Cardiac muscle cell (in vitro differentiated cells and primary cell): ENCODE results near the gene DAB2IP. TPM values are rescaled to one million over a fixed set of nuclear protein-coding genes. Genes with fewer than 3 reads are reported as not detected.

Source experiments
- DNase-seq, 2 donors: peaks; one replicate each; pipeline versions ENCODE4 v3.0.0 to v3.0.0-alpha.2; 2010 to 2017; ENCODE audit warnings: low read depth in 1 of 2, low spot score in 1 of 2
- H3K27ac ChIP-seq: fragments of 200-600 bp; sonication (generic); 2 replicates; pipeline ENCODE4 v1.5.1; 2016
- H3K27me3 ChIP-seq: fragments of 200-600 bp; sonication (generic); 2 replicates; pipeline ENCODE4 v1.6.0; 2016; ENCODE audit warnings: control low read depth
- H3K36me3 ChIP-seq: fragments of 200-600 bp; sonication (generic); 2 replicates; pipeline ENCODE4 v1.5.1; 2016; ENCODE audit warnings: control low read depth
- H3K4me1 ChIP-seq: fragments of 200-600 bp; sonication (generic); 2 replicates; pipeline ENCODE4 v1.8.1; 2017; ENCODE audit warnings: low read depth, mild to moderate bottlenecking, mixed run types
- H3K4me3 ChIP-seq: fragments of 200-600 bp; sonication (generic); 2 replicates; pipeline ENCODE4 v1.5.1; 2016; ENCODE audit warnings: mild to moderate bottlenecking
- H3K9me3 ChIP-seq: fragments of 200-600 bp; sonication (generic); 2 replicates; pipeline ENCODE4 v1.5.1; 2017; ENCODE audit warnings: low read depth, mild to moderate bottlenecking, control low read depth
- polyA plus RNA-seq: library from polyadenylated mRNA; unstranded; fragments of >200 nt; fragmentation: Nextera tagmentation; extraction: Ambion mirVana; gene quantifications from 2 replicates; pipeline ENCODE4 v1.2.1, GENCODE V29; 2016
- total RNA-seq: library from RNA; depleted of rRNA; stranded (reverse); fragments of >200 nt; gene quantifications from 2 replicates; pipeline ENCODE4 v1.2.3, GENCODE V29; 2016
- TF ChIP-seq, protein P1 (sequence below): IDR thresholded peaks from 2 replicates; pipeline ENCODE4 v1.5.1; 2012; ENCODE audit warnings: low read depth, mild to moderate bottlenecking, low read length

Gene DAB2IP
- total and polyA plus RNA-seq, 2 experiments from 2014 or later, result 25.7 to 105 TPM

GRCh38 chr9:121754655-121755436 lies 103.4 kb downstream of the DAB2IP start:
- Histone ChIP-seq H3K4me1 (peaks cover 6% of the 10 kb centered on the region), H3K9me3 (no peaks in the 10 kb centered on the region), H3K4me3 (no peak overlapping the region), H3K36me3 (peaks cover 4% of the 10 kb centered on the region), H3K27me3 (no peaks in the 10 kb centered on the region), H3K27ac (peak overlapping the region; percentile 25)
- DNase-seq, result no peak
- TF ChIP-seq, protein P1, sequence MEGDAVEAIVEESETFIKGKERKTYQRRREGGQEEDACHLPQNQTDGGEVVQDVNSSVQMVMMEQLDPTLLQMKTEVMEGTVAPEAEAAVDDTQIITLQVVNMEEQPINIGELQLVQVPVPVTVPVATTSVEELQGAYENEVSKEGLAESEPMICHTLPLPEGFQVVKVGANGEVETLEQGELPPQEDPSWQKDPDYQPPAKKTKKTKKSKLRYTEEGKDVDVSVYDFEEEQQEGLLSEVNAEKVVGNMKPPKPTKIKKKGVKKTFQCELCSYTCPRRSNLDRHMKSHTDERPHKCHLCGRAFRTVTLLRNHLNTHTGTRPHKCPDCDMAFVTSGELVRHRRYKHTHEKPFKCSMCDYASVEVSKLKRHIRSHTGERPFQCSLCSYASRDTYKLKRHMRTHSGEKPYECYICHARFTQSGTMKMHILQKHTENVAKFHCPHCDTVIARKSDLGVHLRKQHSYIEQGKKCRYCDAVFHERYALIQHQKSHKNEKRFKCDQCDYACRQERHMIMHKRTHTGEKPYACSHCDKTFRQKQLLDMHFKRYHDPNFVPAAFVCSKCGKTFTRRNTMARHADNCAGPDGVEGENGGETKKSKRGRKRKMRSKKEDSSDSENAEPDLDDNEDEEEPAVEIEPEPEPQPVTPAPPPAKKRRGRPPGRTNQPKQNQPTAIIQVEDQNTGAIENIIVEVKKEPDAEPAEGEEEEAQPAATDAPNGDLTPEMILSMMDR, result no peak

- Histone ChIP-seq H3K27me3 (no peaks in the 10 kb centered on the region), H3K4me1 (no peaks in the 10 kb centered on the region), H3K36me3 (peaks cover 9% of the 10 kb centered on the region), H3K9me3 (no peaks in the 10 kb centered on the region), H3K4me3 (no peak overlapping the region), H3K27ac (peak overlapping the region; percentile 25)
- TF ChIP-seq, protein P1, result no peak
- no peak for DNase-seq
These were observed 104.1 kb downstream of the DAB2IP start for GRCh38 chr9:121755581-121755980.

DNA sequence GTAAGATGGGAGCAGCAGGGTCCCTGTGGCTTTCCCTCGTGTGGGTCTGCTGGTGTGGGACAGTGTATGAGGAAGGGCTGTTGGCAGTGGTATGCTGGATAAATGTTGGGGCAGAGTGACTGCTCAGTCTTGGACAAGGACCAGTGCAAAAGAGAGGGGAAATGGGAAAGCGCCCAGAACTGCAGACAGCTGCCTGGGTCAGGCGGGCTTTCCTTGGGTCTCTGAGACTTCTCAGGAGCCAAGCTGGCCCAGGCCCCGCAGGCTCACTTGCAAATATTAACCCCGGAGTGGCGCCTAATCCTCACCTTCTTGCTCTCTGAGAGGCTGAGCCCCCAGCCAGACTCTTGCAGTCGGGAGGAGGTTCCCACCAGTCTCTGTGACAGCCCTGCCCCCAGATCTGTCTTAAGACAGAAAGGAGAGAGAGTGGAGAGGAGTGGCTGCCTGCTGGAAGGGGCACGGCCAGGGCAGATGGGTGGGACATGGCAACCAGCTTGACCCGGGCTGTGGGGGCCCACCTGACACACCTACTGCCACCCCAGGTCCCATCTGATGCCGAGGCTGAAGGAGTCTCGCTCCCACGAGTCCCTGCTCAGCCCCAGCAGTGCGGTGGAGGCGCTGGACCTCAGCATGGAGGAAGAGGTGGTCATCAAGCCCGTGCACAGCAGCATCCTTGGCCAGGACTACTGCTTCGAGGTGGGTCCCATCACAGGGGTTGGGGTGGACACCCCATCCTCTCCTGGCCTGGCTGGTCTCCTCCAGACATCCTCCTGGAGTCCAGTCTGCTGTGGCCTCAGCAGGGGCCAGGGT lies 105.2 kb downstream of the DAB2IP start:
- H3K4me1 ChIP-seq, result no peaks in the 10 kb centered on the region
- H3K27ac ChIP-seq, result no peak overlapping the region
- no peak overlapping the region for H3K4me3 ChIP-seq
- H3K36me3 ChIP-seq, result peaks cover 16% of the 10 kb centered on the region
- TF ChIP-seq, protein P1, result no peak
- no peaks in the 10 kb centered on the region for H3K9me3 ChIP-seq
- H3K27me3 ChIP-seq, result no peaks in the 10 kb centered on the region
- no peak for DNase-seq

DNA sequence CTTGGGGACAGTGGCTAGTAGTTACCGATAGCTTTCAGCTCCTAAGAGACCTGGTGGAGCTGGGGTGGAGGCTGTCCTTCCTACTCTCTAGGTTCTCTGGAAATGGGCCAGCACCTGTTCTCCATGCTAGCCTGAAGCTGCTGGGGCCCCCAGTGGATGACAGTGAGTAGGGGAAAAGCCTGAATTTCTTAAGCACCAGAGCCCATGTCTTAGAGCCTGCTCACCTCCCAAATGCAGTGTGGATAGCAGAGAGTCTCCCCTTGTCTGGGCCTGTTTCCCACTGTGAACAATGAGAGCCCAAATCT lies 105.8 kb downstream of the DAB2IP start:
- H3K27ac ChIP-seq, result no peak overlapping the region
- no peaks in the 10 kb centered on the region for H3K4me1 ChIP-seq
- H3K4me3 ChIP-seq, result no peak overlapping the region
- no peak for DNase-seq
- no peaks in the 10 kb centered on the region for H3K27me3 ChIP-seq
- TF ChIP-seq, protein P1, result no peak
- H3K36me3 ChIP-seq, result peaks cover 18% of the 10 kb centered on the region
- no peaks in the 10 kb centered on the region for H3K9me3 ChIP-seq

- H3K9me3 ChIP-seq, result no peaks in the 10 kb centered on the region
- H3K27me3 ChIP-seq, result no peaks in the 10 kb centered on the region
- DNase-seq, result no peak
- no peak overlapping the region for H3K4me3 ChIP-seq
- no peak overlapping the region for H3K27ac ChIP-seq
- H3K36me3 ChIP-seq, result peaks cover 22% of the 10 kb centered on the region
- TF ChIP-seq, protein P1, result no peak
- H3K4me1 ChIP-seq, result peaks cover under 1% of the 10 kb centered on the region
These were observed 107.3 kb downstream of the DAB2IP start for GRCh38 chr9:121758693-121759092.
